DMS153 (cell line): Measurements from ENCODE around the gene SMIM35.

Source experiments
- DNase-seq: peaks from one replicate; lab custom pipeline; 2025; lab: John Stamatoyannopoulos, UW

The SMIM35 gene

GRCh38 chr11:118002541-118003423 is 84.0 kb downstream of the SMIM35 start:
- DNase-seq, result no peak

- no peak for DNase-seq
Measured at GRCh38 chr11:118002010-118002540, 84.7 kb downstream of the SMIM35 start.

GRCh38 chr11:118001494-118001971 is 85.2 kb downstream of the SMIM35 start:
- no peak for DNase-seq

- DNase-seq, result no peak
Measured at GRCh38 chr11:118000850-118001228, 85.9 kb downstream of the SMIM35 start.

GRCh38 chr11:118000067-118000849 is 86.5 kb downstream of the SMIM35 start:
- no peak for DNase-seq

GRCh38 chr11:117999354-117999993 is 87.3 kb downstream of the SMIM35 start:
- DNase-seq, result no peak

GRCh38 chr11:117998664-117999353 is 88.0 kb downstream of the SMIM35 start:
- no peak for DNase-seq

GRCh38 chr11:117997823-117998579 is 88.8 kb downstream of the SMIM35 start:
- DNase-seq, result no peak

GRCh38 chr11:117997406-117997805 is 89.4 kb downstream of the SMIM35 start:
- DNase-seq, result no peak

GRCh38 chr11:117996058-117996457 is 90.7 kb downstream of the SMIM35 start:
- DNase-seq, result no peak

- DNase-seq, result no peak
Measured at GRCh38 chr11:117995472-117995871, 91.3 kb downstream of the SMIM35 start.

GRCh38 chr11:117993988-117994745 is 92.6 kb downstream of the SMIM35 start:
- DNase-seq, result no peak

GRCh38 chr11:117992620-117993019 is 94.1 kb downstream of the SMIM35 start:
- no peak for DNase-seq

- DNase-seq, result no peak
Measured at GRCh38 chr11:117992136-117992535, 94.6 kb downstream of the SMIM35 start.

- DNase-seq, result no peak
Measured at GRCh38 chr11:117989351-117990102, 97.2 kb downstream of the SMIM35 start.

GRCh38 chr11:117986981-117987574 is 99.7 kb downstream of the SMIM35 start:
- no peak for DNase-seq

- peak; percentile 45 for DNase-seq
Measured at GRCh38 chr11:117985953-117986887, 100.5 kb downstream of the SMIM35 start, which contains the start of gene IL10RA. IL10RA (plus strand) TSS chr11:117986394; CDS start chr11:117986468, 74 bp downstream.

- no peak for DNase-seq
Measured at GRCh38 chr11:117984476-117984875, 102.3 kb downstream of the SMIM35 start.
